ENCODE results near the gene ANKRD44. TPM values are rescaled to one million over a fixed set of nuclear protein-coding genes. Genes with fewer than 3 reads are reported as not detected.
"Not testable (repeated sequence)": the region's sequence is repeated elsewhere in the genome, so short reads cannot be mapped to it uniquely, and the experiment has no call there.

The ANKRD44 gene
- polyA plus RNA-seq, 4 donors, result 12.0 to 25.5 (median 12.4) TPM

GRCh38 chr2:197294260-197294659, 16.3 kb downstream of the ANKRD44 start:
- DNase-seq (ENCODE audit: low read depth in 4 of 4, low spot score in 3 of 4), result no peak

DNA sequence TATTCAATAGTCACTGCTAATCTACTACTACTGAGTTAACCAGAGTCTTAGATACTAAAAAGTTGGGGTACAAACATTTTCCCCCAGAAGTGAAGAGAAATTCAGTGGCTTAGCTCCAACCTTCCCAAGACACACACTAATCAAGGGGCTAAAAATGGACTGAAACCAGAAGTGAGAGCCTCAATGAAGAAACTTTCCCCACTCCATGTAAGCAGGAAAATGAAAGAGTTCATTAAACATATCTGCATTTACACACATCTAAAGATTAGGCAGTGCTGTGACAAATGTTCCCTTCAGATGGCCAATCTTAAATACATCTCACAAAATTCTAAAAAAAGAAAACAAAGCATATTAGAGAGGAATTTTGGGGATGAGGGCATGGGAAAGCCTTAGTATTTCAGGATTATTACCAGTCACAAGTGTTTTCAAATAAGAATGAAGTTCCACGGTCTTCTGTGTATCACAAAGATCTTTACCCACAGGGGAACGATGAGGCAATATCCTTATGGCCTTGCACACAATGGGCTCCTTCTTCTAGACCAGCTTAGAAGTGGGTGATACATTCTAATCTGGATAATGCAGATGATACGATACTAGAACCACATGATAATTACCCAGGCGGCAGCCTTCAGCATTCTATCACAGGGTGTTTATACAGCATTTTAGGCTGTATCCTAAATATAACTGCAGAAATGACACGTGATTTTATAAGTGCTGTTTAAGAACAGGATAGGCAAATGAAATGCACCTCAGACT, 17.1 kb downstream of the ANKRD44 start:
- DNase-seq (ENCODE audit: low read depth in 4 of 4, low spot score in 3 of 4), result no peak

GRCh38 chr2:197292619-197293018, 18.0 kb downstream of the ANKRD44 start:
- no peak for DNase-seq (ENCODE audit: low read depth in 4 of 4, low spot score in 3 of 4)

DNA sequence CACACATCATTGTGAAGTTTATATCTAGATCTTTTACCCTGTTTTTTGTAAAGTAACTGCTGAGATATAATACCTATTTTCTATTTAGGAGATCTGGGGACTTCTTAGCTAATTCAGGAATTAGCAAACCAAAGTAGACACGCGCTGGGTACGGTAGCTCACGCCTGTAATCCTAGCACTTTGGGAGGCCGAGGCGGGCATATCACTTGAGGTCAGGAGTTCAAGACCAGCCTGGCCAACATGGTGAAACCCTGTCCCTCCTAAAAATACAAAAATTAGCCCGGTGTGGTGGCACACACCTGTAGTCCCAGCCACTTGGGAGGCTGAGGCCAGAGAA, 23.0 kb downstream of the ANKRD44 start:
- not testable (repeated sequence) for DNase-seq (ENCODE audit: low read depth in 4 of 4, low spot score in 3 of 4)

GRCh38 chr2:197286805-197287595, 23.6 kb downstream of the ANKRD44 start:
- no peak for DNase-seq (ENCODE audit: low read depth in 4 of 4, low spot score in 3 of 4)

DNA sequence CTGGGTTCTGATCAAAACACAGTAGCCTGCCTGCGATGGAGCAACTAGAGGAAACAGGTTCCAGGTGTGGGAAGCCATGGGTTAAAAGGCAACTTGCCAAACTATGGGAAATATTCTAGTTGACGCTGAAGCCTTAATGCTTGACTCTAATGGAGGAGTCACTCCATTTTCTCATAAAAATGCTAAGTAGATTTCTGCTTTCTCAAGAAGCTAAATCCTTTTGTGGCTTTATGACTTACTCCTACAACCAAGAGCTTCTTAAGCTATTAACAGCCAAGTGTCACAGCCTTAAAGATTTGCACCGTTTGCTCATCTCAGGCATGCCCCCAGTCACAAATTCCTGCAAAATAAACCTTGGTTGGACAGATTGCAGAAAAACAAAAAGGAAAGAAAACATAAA, 25.2 kb downstream of the ANKRD44 start:
- DNase-seq (ENCODE audit: low read depth in 4 of 4, low spot score in 3 of 4), result no peak

- DNase-seq (ENCODE audit: low read depth in 4 of 4, low spot score in 3 of 4), result no peak
These were observed 25.6 kb downstream of the ANKRD44 start for GRCh38 chr2:197284956-197285355.

DNA sequence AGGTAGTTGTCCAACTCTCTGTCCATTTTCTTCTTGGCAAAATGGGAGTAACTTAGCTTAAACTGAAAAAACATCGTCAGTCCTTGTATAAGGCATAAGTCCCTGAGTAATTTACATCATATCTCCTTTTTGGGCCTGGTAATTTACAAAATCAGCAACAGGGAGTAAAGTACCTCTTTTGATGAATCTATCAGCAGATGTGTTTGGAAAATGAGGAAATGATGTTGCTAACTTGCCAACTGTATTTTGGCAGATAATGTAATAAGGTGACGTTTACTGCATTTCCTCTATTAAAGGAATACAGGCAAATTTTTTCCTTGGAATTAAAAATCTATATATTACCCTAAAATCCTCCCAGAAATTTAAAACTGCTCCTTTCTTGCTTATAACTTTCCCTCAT, 29.2 kb downstream of the ANKRD44 start:
- DNase-seq (ENCODE audit: low read depth in 4 of 4, low spot score in 3 of 4), result no peak

DNA sequence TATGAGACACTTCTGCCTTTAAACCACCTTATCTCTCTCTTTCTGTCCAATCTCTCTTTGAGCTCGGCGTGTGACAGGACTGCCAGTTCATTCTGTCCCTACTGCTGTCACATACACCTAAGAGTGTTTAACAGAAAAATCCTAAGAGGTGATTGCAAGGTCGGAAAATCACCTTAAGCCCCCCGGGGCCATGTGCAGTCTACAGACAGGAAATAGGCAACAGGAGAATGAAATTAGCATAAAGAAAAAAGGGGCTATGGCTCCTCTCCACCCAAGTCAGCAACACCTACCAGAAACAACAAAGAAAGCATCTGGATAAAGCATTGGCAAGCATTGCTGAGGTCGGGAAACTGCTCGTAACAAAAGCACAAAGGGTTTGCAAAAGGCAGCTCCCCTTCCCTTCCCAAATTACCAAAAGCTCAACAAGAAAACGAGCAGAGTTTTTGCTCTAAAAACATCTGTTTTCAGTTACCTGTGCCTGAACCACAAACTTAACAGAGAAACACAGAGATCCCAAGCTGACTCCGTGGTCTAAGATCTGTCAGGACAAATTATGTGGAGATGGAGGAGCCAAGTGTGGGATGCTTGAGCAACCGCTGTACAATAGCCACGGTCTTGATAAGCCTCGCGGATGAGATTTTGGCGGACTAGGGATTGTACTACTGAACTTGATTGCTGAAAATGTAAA, 30.4 kb downstream of the ANKRD44 start:
- no peak for DNase-seq (ENCODE audit: low read depth in 4 of 4, low spot score in 3 of 4)

- DNase-seq (ENCODE audit: low read depth in 4 of 4, low spot score in 3 of 4), result no peak
These were observed 31.5 kb downstream of the ANKRD44 start for GRCh38 chr2:197278799-197279763.

DNA sequence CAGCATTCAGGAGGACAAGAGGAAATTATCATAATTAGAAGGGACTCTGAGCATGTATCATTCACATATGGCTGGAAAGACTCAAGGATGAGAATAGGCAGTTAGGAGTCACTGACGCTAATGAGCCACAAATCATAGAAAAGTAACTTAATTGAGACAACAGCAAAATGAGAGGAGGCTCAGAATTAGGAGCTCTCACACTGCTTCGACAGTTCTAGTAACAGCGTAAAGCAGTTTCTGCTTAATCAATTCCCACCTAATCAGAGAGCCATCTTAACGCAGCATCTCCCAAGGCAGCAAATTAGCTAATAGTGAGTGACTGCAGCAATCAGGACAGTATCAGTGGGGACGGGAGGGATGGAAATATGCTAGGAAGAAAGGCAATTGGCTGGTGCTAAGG, 32.8 kb downstream of the ANKRD44 start:
- DNase-seq (ENCODE audit: low read depth in 4 of 4, low spot score in 3 of 4), result no peak

- DNase-seq (ENCODE audit: low read depth in 4 of 4, low spot score in 3 of 4), result no peak
These were observed 34.4 kb downstream of the ANKRD44 start for GRCh38 chr2:197276156-197276555.

DNA sequence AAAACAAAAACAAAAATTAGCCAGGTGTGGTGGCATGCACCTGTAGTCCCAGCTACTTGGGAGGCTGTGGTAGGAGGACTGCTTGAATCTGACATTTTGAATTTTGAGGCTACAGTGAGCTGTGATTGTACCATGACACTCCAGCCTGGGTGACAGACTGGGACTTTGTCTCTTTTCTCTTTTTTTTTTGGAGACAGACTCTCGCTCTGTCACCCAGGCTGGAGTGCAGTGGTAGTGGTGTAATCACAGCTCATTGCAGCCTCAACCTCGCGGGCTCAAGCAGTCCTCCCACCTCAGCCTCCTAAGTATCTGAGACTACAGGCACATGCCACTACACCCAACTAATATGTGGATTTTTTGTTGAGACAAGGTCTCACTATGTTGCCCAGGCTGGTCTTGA, 35.6 kb downstream of the ANKRD44 start:
- DNase-seq (ENCODE audit: low read depth in 4 of 4, low spot score in 3 of 4), result no peak

DNA sequence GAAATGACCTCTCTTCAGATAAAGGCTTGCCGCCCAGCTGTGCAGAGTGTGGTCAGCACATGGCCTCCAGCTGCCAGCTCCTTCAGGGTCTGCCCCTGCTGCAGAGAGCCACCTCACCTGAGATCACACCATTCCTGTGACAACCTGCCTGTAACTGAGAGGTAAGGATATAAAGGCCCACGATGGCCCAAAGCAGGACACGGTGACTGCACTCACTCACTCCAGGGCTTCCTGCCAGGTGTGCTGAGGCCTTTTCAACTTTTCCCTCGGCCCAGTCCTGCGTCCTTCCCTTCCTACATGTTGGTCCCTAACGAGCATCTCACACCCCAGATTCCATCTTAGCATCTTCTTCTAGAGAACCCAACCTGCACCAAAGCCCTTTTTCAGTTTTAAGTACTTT, 36.2 kb downstream of the ANKRD44 start:
- DNase-seq (ENCODE audit: low read depth in 4 of 4, low spot score in 3 of 4), result no peak

DNA sequence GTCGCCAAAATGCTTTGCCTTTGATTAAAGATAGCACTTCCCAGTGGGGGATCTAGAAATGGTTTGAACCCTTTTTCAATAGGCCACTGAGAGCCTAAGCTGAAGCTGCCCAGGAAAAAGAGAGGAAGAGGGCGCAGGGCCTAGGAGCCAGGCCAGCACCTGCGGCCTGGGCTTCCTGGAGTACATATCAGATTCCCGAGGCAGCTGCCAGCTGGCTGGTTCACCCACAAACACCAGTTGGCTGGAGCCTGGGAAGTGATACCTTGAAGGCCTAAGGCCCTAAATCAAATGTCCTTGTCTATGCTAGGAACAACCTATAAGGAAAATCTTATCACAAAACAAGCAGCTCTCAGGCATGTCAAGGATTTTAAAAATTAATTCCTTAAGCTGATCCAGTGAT, 37.1 kb downstream of the ANKRD44 start:
- DNase-seq (ENCODE audit: low read depth in 4 of 4, low spot score in 3 of 4), result no peak

DNA sequence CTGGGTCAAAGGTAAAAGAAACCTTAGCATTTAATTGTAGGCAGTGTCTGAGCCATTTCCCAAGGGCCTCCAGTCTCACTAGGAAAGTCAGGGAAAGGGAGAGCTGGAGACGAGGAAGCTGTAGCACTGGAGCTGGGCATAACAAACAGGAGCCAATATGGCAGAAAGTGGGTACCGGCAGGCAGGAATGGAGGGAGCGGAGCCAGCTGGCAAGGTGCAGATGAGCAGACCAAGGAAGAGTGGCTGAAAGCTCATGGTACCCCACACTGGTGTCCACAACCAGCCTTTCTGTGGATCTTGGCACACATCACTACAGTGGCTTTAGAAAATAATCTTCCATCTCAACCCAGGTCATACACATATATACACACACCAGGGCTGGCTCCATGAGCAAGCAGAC, 40.0 kb downstream of the ANKRD44 start:
- no peak for DNase-seq (ENCODE audit: low read depth in 4 of 4, low spot score in 3 of 4)

- DNase-seq (ENCODE audit: low read depth in 4 of 4, low spot score in 3 of 4), result no peak
These were observed 40.8 kb downstream of the ANKRD44 start for GRCh38 chr2:197269815-197270214.

- DNase-seq (ENCODE audit: low read depth in 4 of 4, low spot score in 3 of 4), result no peak
These were observed 41.6 kb downstream of the ANKRD44 start for GRCh38 chr2:197268786-197269584.

DNA sequence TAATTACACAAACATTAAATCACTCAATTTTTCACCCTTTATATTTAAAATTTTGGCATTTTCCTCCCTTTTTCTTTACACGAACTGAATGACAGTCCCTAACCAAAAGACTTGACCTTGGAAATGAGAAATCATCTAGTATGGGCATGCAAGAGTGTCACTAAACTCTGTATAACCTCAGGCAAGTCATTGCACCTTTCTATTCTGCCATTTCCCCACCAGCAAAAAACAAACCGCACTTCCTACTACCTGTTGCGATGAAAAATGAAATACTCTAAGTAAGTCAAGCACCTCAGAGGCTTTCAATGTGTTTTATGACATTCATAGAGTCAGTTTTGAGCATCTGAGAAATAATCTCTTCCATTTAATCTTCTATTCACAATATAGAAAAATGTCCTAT, 44.1 kb downstream of the ANKRD44 start:
- no peak for DNase-seq (ENCODE audit: low read depth in 4 of 4, low spot score in 3 of 4)

GRCh38 chr2:197265924-197266323, 44.7 kb downstream of the ANKRD44 start:
- no peak for DNase-seq (ENCODE audit: low read depth in 4 of 4, low spot score in 3 of 4)

All from left renal pelvis (tissue), 4 donors.